Activated T-cell treated with anti-CD3 and anti-CD28 coated beads for 48 hours (primary cell): Measurements from ENCODE around the gene CORO7.

Experiments
- DNase-seq: peaks from one replicate; pipeline ENCODE4 v3.0.0-alpha.2; 2020; ENCODE audit warnings: low read depth

CORO7 gene

DNA sequence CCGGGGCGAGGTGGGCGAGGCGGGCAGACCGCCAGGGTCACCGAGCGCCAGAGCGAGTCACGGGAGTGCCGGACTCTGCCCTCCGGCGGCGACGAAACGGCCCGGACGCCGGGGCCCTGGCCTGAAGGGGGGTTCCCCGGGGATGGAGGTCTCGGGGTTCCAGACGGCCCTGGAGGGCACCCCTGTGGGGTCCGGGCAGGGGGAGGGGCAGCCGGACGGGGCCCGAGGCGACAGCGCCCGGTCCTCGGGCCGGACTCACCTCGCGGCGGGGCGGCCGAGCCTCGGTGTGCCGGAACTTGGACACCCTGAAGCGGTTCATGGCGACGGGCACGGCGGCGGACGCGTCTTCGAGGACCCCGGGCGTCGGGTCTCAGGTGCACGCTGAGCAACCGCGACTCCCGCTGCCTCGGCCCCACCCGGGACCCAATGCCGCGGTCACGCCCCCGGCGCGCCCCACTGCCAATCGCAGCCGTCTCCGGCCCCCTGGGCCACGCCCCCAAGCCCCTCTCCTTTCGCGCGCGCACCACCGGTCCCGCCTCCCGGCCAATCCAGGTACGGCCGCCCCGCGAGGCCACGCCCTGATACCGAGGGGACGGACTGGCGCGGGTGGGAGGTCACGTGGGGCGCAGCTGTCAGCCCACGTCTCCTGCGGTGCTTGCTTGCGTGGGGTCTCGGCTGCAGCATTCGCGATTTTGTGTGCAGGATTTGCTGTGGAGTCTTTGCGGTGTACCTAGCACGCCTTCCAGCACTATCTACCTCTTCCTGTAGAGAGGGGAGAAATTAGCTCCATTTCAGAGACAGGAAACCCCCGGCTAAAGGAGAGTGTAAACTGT lies at the start of gene CORO7:
TSS of gene CORO7 (minus strand) at position 397 of the 833 bp plus-strand sequence. CDS start at position 319, 78 bp downstream.
- DNase-seq, result peak; percentile 99

DNA sequence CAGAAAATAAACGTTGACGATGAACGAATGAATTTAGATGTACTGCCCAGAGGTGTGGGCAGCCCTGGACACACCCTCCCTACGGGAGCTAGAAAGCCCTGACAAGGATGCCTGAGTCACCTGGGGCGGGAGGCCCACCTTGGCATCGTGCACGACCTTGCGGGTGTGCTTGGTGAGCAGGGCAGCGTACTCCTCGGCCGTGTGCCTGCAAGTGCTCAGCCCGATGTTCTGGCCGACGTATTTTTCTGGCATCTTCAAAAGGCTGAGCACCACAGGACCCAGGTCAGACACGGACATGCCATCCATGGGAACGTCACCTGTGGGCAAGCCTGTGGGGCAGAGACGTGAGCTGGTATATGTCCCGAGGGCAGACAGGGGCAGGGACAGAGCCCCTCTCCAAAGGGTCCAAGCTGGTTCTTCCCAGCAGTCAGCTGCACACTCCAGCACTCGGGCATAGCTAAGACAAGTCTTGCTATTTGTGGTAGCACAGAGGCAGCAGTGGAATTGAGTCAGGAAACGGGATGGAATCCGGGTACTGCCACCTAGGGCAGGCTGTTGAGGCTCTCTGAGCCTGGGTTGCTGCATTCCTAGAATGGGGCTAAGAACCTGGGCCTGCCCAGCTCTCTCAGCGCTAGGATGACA lies 47.2 kb upstream of the CORO7 start:
- DNase-seq, result no peak

DNA sequence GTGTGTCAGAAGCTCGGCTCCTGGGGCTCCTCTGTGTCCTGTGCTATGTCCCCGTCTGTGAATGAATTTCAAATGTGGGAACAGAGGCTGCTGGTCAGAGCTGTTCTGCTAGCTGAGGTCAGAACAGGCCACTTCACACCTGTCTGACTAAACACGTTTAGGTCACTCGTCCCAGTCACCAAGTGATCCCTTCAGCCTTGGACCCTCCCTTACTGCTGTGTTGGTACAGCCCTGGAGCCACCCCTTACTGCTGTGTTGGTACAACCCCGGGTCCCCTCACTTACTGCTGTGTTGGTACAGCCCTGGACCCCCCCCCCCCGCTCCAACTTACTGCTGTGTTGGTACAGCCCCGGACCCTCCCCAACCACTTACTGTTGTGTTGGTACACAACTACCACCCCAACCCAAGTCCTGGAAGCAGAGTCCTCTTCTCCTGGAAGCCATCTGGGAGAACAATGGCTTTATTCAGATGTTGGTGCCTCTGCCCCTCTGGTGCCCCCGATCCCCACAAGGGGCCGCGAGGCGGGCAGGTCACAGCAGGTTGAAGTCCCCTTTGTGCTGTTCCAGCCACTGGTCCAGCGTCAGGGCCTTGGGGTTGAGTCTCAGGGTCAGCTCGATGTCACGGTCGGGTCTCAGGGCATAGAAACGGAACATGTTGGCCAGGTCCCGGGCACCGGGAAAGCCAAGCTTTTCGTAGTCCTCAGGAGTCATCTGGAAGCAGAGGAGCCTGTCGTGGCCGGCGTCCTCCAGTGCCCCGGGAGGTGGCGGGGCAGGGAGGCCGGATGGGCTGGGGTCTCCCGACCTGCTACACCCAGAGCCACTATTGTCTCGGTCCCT lies 45.1 kb upstream of the CORO7 start:
- DNase-seq, result no peak

DNA sequence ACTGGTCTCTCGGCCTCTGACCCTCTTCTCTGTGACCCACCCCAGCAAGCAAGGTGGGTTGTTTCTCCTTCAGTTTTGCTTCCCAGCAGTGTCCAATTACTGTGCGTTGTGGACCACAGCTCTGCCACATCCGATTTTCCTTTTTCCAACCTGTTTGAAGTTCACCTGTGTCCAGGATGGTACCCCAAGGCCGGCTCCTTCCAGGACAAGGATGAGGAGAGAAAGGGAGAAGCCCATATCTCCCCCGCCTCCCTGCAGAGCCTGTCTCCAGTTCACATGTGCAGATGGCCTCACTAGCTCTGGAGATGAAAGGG lies 44.5 kb upstream of the CORO7 start:
- no peak for DNase-seq

DNA sequence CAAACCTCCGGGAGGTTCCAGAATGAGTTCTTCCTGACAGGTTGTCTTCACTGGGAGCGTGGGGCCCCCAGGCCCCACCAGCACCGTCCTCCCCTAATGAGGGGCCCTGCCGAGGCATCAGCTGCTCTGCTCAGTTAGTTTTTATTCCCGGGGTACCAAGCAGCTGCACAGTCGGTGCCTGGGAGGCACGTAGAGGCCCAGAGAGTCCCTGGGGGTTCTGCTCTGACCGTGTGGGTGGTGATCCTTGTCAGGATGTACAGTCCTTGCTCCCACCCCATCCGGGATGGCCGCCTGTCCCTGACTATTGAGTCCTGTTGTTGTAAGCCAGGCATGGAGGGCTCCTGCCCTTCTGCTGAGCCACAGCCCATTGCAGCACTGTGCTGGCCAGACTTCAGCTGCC lies 39.6 kb upstream of the CORO7 start:
- DNase-seq, result no peak

DNA sequence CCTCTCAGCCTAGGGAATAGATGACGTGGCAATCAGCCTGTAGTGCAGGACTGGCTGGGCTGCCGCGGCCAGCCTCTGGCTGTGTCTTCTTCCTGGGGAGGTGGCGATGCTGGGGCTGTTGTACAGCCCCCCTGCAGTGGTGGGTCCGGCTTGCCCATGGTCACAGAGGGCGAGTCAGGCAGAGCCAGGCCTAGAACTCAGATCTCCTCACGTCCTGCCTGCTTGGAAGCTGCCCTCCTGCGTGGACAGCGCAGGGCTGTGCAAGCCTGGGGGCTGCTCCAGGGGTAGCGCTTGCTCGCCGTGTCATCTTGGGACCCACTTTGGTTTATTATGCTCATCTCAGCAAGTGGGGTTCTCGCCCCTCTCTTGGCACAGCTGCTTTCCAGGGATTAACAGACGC lies 38.7 kb upstream of the CORO7 start:
- no peak for DNase-seq

DNA sequence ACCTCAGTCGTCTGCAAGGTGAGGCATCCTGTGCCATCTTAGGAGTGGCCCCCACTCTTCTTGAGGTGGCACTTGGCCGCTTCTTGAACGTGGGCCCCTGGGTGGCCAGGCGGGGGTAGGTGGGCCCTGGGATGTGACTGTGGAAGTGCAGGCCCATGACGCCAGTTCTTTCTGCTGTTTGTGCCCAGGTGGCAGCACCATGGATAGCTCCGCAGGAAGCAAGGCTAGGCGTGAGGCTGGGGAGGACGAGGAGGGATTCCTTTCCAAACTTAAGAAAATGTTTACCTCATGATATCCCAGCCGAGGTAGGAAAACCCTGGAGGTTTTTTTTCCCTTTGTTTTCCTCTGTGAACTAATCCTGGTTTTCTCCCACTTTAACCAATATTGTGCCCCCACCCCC lies 38.2 kb upstream of the CORO7 start:
- DNase-seq, result no peak

DNA sequence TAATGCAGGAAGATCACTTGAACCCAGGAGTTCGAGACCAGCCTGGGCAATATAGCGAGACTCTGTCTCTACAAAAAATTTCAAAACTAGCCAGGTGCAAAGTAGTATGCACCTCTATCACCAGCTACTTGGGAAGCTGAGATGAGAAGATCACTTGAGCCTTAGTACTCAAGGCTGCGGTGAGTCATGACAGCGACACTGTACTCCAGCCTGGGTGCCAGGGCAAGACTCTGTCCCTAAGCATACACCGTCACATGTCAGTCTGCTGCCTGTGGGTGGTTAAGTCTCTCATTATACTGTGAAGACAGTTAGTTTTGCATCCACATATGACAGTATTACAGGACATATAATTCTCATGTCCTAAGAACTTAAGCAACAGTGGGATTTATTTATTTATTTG lies 36.3 kb upstream of the CORO7 start:
- DNase-seq, result no peak

DNA sequence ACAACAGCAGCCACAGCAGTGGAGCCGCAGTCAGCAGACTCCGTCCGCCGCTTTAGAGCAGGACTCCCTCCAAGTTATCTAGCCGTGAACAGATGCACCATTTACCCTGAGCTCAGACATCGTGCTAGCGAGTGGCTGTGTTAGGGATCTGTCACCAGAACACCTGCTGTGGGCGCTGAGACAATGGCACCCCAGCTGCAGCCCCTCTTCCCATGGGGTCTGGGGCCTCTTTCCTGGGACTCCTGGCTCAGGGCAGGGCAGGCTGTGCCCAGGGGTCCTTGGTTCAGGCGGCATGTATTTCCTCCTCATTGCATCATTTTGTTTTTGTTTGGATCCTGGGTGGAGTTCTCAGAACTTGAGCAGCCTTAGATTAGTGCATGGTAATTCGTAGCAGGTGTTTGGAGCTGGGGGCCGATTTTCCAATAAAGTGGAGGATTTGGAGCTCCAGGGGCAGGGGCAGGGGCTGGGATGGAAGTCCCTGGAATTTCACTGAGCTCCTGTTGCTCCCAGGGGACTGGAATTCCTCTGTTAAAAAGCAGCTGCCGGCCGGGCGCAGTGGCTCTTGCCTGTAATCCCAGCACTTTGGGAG lies 34.6 kb upstream of the CORO7 start:
- no peak for DNase-seq

DNA sequence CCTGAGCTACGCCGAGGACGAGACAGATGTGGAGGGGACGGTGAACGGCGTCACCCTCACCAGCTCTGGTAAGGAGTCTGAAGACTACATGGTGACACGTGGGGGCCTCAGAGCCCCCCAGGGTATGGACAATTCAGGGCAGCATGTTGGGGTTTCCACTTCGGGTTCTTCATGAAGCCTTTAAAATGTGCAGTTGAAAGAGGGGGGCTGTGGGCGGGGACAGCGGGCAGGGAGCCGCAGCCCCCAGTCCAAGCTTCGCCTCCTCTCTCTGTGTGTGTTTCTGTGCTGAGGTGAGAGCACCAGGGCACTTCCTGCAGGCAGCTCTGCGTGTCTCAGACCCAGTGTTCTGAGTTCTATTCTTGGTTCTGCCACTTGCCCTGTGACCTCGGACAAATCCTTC lies 34.0 kb upstream of the CORO7 start:
- no peak for DNase-seq

DNA sequence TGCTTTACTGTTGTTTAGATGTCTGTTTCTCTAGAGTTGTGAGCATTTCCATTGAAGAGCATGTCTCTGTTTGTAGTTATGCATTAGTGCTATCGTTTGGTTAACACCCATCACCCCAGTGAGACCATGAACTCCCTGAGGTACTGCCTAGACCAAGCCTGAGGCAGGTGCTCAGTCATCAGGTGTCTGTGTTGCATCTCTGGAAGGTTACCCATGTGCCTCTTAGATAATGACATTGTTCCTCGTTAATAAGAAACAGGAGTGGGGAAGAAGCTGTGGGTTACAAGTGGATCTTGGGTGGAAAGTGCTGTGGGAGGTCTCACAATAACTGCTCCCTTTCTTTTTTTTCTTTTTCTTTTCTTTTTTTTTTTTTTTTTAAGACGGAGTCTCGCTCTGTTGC lies 27.6 kb upstream of the CORO7 start:
- DNase-seq, result no peak

DNA sequence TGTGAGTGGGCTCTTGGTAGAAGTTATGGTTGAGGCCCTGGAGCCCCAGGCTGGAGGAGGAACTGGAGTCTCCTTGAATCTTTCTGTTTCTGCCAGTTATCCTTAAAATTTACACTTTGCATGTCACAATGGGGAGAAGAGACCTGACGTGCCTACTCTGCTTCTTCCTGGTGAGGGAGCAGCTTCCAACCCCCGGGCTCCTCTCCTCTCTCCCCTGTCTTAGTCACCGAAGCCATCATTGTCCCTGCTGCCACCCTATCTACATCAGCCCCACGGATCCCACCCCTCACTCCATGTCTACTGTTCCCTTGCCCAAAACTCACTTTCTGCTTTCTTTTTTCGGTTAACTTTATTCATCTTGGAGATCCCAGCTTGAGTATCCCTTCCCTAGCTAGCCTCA lies 26.9 kb upstream of the CORO7 start:
- DNase-seq, result no peak

DNA sequence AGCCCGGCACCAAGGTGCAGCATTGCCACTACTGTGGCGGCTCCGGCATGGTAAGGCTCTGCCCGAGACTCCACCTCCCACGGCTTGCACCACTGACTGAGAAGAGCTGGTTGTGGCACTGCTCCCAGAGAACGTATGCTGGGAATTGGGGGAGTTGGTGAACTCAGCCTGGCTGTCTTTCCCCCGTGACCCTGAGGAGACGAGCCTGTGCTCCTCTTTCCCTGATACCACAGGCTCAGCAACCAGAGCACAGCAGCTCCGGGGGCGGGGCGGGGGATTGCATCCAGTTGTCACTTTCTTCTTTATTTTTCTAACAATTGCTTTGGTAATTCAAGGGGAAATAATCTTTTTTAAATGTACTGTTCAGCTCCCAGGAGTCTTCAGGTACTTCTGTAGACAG lies 26.0 kb upstream of the CORO7 start:
- DNase-seq, result no peak

DNA sequence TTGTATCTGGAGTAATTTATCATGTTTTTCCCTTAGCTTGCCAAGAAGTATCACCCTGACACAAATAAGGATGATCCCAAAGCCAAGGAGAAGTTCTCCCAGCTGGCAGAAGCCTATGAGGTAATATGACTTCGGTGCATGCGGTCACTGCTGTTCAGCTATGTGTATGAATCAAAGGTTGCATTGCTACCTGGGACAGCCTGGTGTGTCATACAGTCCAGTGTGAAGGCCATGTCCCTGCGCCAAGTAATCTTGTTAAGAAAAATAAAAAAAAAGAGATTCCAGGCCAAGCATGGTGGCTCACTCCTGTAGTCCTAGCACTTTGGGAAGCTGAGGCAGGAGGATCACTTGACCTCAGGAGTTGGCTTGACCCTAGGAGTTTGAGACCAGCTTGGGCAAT lies 21.0 kb upstream of the CORO7 start:
- no peak for DNase-seq

DNA sequence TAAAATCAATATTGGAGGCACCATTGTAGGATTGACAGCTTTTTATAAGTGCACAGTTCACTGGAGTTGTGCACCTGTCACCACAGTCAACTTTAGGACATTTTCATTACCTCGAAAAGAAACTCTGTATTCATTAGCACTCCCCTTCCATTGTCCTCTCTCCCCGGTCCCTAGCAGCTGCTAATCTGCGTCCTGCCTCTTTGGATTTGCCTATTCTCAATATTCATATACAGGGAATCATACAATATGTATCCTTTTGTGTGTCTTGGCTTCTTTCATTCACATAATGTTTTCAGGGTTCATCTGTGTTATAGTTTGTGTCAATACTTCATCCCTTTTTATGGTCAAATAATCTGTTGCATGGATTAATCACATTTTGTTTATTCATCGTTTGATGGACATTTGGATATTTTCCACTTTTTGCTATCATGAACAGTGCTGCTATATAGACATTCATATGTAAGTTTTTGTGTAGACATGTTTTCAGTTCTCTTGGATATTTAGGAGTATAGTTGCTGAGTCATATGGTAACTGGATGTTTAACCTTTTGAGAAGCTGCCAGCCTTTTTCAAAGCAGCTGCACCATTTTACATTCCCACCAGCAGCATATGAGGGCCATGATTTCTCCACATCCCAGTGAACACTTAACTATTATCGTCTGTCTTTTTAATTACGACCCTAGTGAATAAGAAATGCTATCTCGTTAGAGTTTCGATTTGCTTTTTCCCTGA lies 19.1 kb upstream of the CORO7 start:
- no peak for DNase-seq

DNA sequence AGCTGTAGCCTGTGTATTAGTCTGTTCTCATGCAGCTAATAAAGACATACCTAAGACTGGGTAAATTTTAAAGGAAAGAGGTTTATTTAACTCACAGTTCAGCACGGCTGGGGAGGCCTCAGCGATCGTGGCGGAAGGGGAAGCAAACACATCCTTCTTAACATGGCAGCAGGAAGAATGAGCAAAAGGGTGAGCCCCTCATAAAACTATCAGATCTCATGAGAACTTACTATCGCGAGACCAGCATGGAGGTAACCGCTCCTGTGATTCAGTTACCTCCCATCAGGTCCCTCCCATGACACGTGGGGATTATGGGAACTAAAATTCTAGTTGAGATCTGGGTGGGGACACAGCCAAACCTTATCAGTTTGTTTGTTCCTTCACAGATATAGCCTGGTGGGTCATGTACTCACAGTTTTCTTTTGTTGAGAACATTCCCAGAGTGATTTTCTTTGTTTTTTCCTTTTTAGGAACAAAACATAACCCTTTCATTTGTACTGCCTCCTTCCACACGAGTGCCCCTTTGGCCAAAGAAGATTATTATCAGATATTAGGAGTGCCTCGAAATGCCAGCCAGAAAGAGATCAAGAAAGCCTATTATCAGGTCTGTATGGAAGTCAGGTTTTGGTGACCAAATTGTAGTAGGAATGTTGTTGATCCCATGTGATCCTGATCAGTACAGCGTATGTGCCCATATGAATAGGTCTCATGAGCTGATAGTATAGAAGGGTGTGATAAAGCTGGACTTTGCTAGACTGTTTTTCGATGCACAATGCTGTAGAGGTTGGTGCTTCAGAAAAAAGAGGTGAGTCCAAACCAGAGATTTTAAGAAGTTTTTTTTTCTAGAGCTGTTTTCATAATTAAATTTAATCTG lies 17.8 kb upstream of the CORO7 start:
- DNase-seq, result no peak

DNA sequence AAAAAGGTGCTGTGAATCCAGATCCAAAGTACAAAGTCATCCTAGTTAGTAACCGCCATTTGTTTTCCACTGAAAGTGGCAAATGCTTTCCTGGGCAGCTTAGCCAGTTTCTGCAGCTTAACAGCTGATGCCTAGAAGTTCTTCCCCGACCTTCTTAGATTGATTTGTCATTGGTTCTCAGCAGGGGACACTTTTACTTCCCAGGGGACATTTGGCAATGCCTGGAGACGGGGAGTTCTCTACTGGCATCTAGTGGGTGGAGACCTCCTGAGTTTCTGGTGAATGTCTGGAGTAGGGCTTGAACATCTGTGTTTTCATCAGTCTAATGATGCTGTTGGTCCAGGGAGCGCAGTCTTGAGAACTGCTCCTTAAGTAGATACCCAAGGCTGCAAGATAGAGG lies 16.8 kb upstream of the CORO7 start:
- no peak for DNase-seq

DNA sequence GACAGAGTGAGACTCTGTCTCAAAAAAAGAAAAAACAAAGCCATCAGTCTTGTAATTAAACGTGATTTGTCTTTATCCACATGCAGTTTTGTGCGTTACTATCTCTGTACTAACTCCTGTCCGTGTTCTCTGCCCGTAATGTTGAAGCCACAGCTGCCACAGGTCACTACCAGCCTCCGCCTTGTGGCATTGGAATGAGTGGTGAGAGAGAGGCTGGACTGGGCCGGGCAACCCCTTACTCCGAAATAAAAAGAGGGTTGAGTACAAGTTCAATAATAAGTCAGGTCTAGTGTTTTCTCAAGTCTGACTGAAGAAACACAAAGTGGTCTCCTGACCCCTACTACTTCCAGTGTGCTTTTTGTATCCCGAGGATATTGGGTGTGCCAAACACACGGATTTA lies 14.6 kb upstream of the CORO7 start:
- no peak for DNase-seq

DNA sequence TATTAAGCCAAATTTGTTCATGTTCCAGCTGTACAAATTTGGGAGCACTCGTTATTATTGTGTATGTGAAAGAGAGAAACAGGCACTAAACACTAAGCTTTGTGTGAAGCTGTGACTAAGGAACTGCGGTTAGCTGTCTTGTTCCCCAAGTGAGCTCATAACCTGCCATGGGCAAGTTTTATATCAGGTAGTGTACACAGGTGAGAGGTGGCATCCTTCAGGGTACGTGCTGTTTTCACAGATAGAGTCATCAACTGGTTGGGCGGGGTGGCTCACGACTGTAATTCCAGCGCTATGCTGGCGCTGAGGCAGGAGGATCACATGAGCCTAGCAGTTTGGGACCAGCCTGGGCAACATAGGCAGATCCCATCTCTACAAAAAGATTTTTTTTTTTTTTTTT lies 12.1 kb upstream of the CORO7 start:
- DNase-seq, result no peak

DNA sequence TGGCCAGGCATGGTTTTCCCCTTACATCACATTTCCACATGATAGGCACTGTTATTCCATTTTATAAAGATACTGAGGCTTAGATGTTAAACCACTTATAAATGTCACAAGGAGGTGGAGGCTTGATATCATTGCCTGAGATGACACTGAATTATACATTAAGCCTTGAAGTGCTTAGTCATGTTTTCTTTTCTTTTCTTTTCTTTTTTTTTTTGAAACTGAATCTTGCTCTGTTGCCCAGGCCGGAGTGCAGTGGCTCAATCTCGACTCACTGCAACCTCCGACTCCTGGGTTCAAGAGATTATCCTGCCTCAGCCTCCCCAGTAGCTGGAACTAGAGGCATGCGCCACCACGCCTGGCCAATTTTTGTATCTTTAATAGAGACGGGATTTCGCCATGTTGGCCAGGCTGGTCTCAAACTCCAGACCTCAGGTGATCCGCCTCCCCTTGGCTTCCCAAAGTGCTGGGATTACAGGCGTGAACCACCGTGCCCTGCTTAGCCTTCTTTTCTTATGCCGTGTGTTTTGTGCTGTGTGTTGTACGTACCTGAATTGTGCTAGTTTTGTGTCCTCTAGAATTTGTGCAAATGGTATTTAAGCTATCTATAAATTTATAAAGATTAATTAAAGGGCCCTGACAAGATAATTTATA lies 10.5 kb upstream of the CORO7 start:
- DNase-seq, result no peak
